GF-D8 (cell line): ENCODE measurements around the gene COL23A1.

Experiments
- DNase-seq: peaks from one replicate; lab custom pipeline; 2025; lab: John Stamatoyannopoulos, UW

Gene COL23A1

GRCh38 chr5:178590141-178590923 is at the start of gene COL23A1:
Gene COL23A1 (minus strand): TSS chr5:178590393.
- no peak for DNase-seq

- no peak for DNase-seq
These were observed 47.3 kb upstream of the COL23A1 start for GRCh38 chr5:178637356-178638074.

GRCh38 chr5:178632285-178632684 is 42.1 kb upstream of the COL23A1 start:
- DNase-seq: no peak

GRCh38 chr5:178630951-178631350 is 40.8 kb upstream of the COL23A1 start:
- DNase-seq: no peak

GRCh38 chr5:178630475-178630930 is 40.3 kb upstream of the COL23A1 start:
- no peak for DNase-seq

GRCh38 chr5:178627259-178627598 is 37.0 kb upstream of the COL23A1 start:
- DNase-seq: no peak

GRCh38 chr5:178626484-178627258 is 36.5 kb upstream of the COL23A1 start, which contains the start of gene CLK4:
Gene CLK4 (minus strand): TSS chr5:178627050. CDS start chr5:178623416, 3,634 bp downstream.
- peak; percentile 64 for DNase-seq

- DNase-seq: no peak
These were observed 35.7 kb upstream of the COL23A1 start for GRCh38 chr5:178625679-178626483.

- no peak for DNase-seq
These were observed 34.7 kb upstream of the COL23A1 start for GRCh38 chr5:178624631-178625546.

GRCh38 chr5:178622679-178623247 is 32.6 kb upstream of the COL23A1 start:
- DNase-seq: no peak

- DNase-seq: no peak
These were observed 29.2 kb upstream of the COL23A1 start for GRCh38 chr5:178619390-178619789.

GRCh38 chr5:178612299-178612698 is 22.1 kb upstream of the COL23A1 start:
- no peak for DNase-seq

GRCh38 chr5:178606269-178606668 is 16.1 kb upstream of the COL23A1 start:
- DNase-seq: no peak

- DNase-seq: no peak
These were observed 15.6 kb upstream of the COL23A1 start for GRCh38 chr5:178605788-178606187.

GRCh38 chr5:178602752-178603151 is 12.6 kb upstream of the COL23A1 start:
- DNase-seq: no peak

GRCh38 chr5:178595750-178596149 is 5.6 kb upstream of the COL23A1 start:
- DNase-seq: no peak

- no peak for DNase-seq
These were observed 5.0 kb upstream of the COL23A1 start for GRCh38 chr5:178595150-178595549.

GRCh38 chr5:178590924-178591423 is 781 bp upstream of the COL23A1 start:
- DNase-seq: no peak

- no peak for DNase-seq
These were observed 733 bp downstream of the COL23A1 start for GRCh38 chr5:178589180-178590140.
